ENCODE measurements around the gene FUBP1. TPM values are rescaled to one million over a fixed set of nuclear protein-coding genes. Genes with fewer than 3 reads are reported as not detected.

Gene FUBP1
- total RNA-seq, 1 experiment from 2014 or later, result 125 TPM

DNA sequence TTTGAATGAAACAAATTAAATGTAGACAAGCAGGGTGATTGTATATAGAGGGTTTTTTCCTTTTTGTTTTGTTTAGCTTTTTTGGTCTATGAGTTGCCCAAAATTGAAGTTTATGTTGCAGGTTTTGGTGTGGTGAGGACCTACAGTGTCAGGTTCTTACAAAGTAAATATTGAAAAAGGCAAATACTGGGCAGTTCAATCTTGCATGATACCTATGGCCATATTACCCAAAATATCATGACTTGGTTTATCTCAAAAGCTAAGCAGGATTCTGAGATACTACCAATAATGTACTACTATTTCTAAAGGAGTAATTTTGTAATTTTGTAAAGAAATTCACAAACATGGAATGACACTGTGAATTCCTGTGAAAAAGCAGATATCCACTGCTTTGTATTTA is 27.6 kb upstream of the FUBP1 start (continued):
- TF ChIP-seq, protein P1, sequence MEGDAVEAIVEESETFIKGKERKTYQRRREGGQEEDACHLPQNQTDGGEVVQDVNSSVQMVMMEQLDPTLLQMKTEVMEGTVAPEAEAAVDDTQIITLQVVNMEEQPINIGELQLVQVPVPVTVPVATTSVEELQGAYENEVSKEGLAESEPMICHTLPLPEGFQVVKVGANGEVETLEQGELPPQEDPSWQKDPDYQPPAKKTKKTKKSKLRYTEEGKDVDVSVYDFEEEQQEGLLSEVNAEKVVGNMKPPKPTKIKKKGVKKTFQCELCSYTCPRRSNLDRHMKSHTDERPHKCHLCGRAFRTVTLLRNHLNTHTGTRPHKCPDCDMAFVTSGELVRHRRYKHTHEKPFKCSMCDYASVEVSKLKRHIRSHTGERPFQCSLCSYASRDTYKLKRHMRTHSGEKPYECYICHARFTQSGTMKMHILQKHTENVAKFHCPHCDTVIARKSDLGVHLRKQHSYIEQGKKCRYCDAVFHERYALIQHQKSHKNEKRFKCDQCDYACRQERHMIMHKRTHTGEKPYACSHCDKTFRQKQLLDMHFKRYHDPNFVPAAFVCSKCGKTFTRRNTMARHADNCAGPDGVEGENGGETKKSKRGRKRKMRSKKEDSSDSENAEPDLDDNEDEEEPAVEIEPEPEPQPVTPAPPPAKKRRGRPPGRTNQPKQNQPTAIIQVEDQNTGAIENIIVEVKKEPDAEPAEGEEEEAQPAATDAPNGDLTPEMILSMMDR (IDR thresholded peaks at IDR 0.05 in 2 of 3, conservative IDR thresholded peaks at IDR 0.05 in 1 of 3; ENCODE audit: borderline replicate concordance in 1 of 3, insufficient read depth in 1 of 3, low read depth in 2 of 3, low read length in 2 of 3), result no peak
- TF ChIP-seq TCF7L2 (IDR thresholded peaks at IDR 0.05; ENCODE audit: borderline replicate concordance, extremely low read depth, insufficient read depth, insufficient read length), result no peak
- TF ChIP-seq, protein P2, sequence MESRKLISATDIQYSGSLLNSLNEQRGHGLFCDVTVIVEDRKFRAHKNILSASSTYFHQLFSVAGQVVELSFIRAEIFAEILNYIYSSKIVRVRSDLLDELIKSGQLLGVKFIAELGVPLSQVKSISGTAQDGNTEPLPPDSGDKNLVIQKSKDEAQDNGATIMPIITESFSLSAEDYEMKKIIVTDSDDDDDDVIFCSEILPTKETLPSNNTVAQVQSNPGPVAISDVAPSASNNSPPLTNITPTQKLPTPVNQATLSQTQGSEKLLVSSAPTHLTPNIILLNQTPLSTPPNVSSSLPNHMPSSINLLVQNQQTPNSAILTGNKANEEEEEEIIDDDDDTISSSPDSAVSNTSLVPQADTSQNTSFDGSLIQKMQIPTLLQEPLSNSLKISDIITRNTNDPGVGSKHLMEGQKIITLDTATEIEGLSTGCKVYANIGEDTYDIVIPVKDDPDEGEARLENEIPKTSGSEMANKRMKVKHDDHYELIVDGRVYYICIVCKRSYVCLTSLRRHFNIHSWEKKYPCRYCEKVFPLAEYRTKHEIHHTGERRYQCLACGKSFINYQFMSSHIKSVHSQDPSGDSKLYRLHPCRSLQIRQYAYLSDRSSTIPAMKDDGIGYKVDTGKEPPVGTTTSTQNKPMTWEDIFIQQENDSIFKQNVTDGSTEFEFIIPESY (IDR thresholded peaks at IDR 0.05; ENCODE audit: extremely low read depth, insufficient replicate concordance, low read length), result no peak
- no peak for TF ChIP-seq EZH2phosphoT487 (IDR thresholded peaks at IDR 0.05; ENCODE audit: borderline replicate concordance)
- TF ChIP-seq EGR1 (IDR thresholded peaks at IDR 0.05; ENCODE audit: low read depth), result no peak
- TF ChIP-seq ZFX (IDR thresholded peaks at IDR 0.05), result no peak
- no peak for TF ChIP-seq EZH2 (IDR thresholded peaks at IDR 0.05)

DNA sequence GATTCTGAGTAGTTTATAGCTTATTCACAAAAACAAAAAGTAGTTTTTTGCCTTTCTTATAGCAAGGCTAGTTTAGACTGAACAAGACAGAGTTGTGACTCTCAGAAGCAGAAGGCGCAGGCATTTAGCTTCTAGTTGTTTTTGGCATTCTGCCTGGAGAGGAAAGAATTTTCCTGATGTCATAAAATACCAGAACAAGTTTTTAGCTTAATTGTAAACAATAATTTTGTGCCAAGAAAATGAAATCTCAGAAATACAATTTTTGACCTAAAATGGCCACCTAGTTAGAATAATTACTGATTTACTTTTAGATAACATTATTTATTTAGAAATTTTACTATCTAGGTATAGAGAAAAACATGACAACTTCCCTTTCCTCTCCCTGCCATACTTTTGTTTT is 26.9 kb upstream of the FUBP1 start:
- no TSS peak for BruUV-seq (replicated peaks)
- Histone ChIP-seq H3K9me2 (ENCODE audit: insufficient read depth) (no peaks in the 10 kb centered on the region), H2AFZ (ENCODE audit: low read depth, low read length, poor library complexity, severe bottlenecking) (no peak overlapping the region), H3K9me3 (ENCODE audit: control insufficient read depth in 1 of 2, insufficient read depth in 1 of 2, low read depth in 1 of 2, low read length in 2 of 2) (no peaks in the 10 kb centered on the region), H3K4me3 (replicated peaks in 1 of 2; ENCODE audit: low read depth in 1 of 2, low read length in 2 of 2) (peak overlapping the region; percentile 47 to 66), H3K79me2 (ENCODE audit: insufficient read depth, low read length) (peaks cover 60% of the 10 kb centered on the region), H4K20me1 (ENCODE audit: insufficient read depth) (no peaks in the 10 kb centered on the region; the same call in 1 of the 2 replicates), H3K9ac (ENCODE audit: low read length) (peak overlapping the region; percentile 75), H3K36me3 (ENCODE audit: control insufficient read depth in 1 of 2, insufficient read depth in 2 of 2, low read length in 2 of 2) (no peaks in the 10 kb centered on the region), H3K27me3 (ENCODE audit: insufficient read depth, low read length) (no peaks in the 10 kb centered on the region), H3K4me1 (ENCODE audit: control insufficient read depth in 1 of 2, insufficient read depth in 2 of 2, low read length in 2 of 2) (peaks cover 18 to 41% of the 10 kb centered on the region in 2 experiments), H3K4me2 (ENCODE audit: low read length) (peak overlapping the region; percentile 83), H3K27ac (ENCODE audit: low read depth, low read length) (peak overlapping the region; percentile 71; the same call in 1 of the 2 replicates)
- CTCF ChIA-PET, result interaction anchor here (0.9 to 3.5 kb wide), 2 partner anchors 108 to 862 kb away, joined by 3 to 29 read pairs; no protein-coding TSS in a partner anchor
- TF ChIP-seq JUND (IDR thresholded peaks at IDR 0.05), result peak; percentile 33
- TF ChIP-seq FOSL1 (IDR thresholded peaks at IDR 0.05; ENCODE audit: low read depth), result no peak
- peak; percentile 39; the same call in 1 of the 2 replicates for TF ChIP-seq POLR2AphosphoS5 (IDR thresholded peaks at IDR 0.05; ENCODE audit: low read depth, low read length)
- TF ChIP-seq, protein P3, sequence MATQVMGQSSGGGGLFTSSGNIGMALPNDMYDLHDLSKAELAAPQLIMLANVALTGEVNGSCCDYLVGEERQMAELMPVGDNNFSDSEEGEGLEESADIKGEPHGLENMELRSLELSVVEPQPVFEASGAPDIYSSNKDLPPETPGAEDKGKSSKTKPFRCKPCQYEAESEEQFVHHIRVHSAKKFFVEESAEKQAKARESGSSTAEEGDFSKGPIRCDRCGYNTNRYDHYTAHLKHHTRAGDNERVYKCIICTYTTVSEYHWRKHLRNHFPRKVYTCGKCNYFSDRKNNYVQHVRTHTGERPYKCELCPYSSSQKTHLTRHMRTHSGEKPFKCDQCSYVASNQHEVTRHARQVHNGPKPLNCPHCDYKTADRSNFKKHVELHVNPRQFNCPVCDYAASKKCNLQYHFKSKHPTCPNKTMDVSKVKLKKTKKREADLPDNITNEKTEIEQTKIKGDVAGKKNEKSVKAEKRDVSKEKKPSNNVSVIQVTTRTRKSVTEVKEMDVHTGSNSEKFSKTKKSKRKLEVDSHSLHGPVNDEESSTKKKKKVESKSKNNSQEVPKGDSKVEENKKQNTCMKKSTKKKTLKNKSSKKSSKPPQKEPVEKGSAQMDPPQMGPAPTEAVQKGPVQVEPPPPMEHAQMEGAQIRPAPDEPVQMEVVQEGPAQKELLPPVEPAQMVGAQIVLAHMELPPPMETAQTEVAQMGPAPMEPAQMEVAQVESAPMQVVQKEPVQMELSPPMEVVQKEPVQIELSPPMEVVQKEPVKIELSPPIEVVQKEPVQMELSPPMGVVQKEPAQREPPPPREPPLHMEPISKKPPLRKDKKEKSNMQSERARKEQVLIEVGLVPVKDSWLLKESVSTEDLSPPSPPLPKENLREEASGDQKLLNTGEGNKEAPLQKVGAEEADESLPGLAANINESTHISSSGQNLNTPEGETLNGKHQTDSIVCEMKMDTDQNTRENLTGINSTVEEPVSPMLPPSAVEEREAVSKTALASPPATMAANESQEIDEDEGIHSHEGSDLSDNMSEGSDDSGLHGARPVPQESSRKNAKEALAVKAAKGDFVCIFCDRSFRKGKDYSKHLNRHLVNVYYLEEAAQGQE (IDR thresholded peaks at IDR 0.05; ENCODE audit: low read depth), result no peak
- no peak for TF ChIP-seq ZNF274 (IDR thresholded peaks at IDR 0.05; ENCODE audit: low read depth, low read length)
- no peak for TF ChIP-seq ZFX (IDR thresholded peaks at IDR 0.05)
- TF ChIP-seq YY1 (IDR thresholded peaks at IDR 0.05; ENCODE audit: extremely low read depth, insufficient replicate concordance, low read depth, low read length), result no peak
- intact Hi-C loops (cut with micrococcal nuclease), result no loop called here
- peak; percentile 48 for DNase-seq (ENCODE audit: low read depth, low spot score)
- RAD21 ChIA-PET (ENCODE audit: low non-redundant PET in 1 of 2, low total read pairs in 2 of 2, uncharacterized antibody in 2 of 2, unreplicated experiment in 2 of 2), result no interaction called here
- POLR2A ChIA-PET, result interaction anchor here (0.6 to 3.6 kb wide), 11 partner anchors 14 to 108 kb away, joined by 3 to 44 read pairs (median 8); partner anchors contain the start of gene FUBP1
- ATAC-seq, result no peak
